ENCODE measurements around the gene GRWD1.
"Not testable (repeated sequence)": the region's sequence is repeated elsewhere in the genome, so short reads cannot be mapped to it uniquely, and the experiment has no call there.

GRWD1 gene

DNA sequence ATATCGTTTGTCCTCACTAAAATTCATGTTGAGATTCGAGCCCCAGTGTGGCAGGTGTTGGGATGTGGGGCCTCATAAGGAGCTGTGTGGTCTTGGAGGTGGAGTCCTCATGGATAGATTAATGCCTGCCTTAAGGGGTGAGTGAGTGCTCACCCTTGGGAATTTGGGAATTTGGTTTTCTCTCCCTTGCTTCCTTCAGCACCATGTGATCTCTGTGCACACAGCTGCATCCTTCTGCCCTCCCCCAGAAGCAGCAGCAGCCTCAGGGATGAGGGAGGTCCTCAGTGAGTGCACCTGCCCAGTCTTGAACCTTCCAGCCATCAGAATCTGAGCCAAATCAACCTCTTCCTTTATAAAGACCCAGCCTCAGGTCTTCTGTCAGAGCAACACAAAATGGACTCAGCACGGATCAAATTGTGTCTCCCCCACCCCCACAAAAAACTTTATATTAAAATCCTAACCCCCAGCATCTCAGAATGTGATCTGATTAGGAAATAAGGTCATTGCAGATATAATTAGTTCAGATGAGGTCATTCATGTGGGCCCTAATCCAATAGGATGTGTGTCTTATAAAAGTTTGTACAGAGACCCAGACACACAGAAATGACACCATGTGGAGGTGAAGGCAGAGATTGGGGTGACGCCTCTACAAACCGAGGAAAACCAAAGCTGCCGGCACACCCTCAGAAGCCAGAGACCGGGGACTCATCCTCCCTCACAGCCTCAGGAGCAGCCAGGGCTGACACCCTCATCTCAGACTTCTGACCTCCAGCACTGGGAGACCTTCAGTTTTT is 36.3 kb downstream of the GRWD1 start:
- TF ChIP-seq ARNT (IDR thresholded peaks at IDR 0.05) (no peak), FOXK2 (IDR thresholded peaks at IDR 0.05) (no peak), SP1 (IDR thresholded peaks at IDR 0.05) (no peak), BHLHE40 (IDR thresholded peaks at IDR 0.05; ENCODE audit: borderline replicate concordance) (no peak), ELF4 (IDR thresholded peaks at IDR 0.05) (no peak)
- no peak for DNase-seq (ENCODE audit: extremely low spot score)
- POLR2A ChIA-PET = no interaction called here
- CTCF ChIA-PET = interaction anchor here (0.7 kb wide), 1 partner anchor 72 kb away, joined by 3 read pairs; no protein-coding TSS in a partner anchor

DNA sequence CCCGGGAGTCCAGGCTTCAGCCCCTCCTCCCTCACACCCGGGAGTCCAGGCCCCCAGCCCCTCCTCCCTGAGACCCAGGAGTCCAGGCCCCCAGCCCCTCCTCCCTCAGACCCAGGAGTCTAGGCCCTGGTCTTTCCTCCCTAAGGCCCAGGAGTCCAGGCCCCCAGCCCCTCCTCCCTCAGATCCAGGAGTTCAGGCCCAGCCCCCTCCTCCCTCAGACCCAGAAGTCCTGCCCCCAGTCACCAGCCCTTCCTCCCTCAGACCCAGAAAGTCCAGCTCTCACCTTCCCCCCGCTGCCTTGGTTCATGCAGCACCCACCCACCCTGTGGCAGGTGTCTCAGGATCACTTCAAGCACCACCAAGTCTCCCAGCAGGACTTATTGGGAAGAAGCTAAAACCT is 37.5 kb downstream of the GRWD1 start:
- TF ChIP-seq FOXM1 (IDR thresholded peaks at IDR 0.05; ENCODE audit: borderline replicate concordance) (no peak), SP1 (IDR thresholded peaks at IDR 0.05) (no peak), NFRKB (IDR thresholded peaks at IDR 0.05) (no peak), ZNF384 (IDR thresholded peaks at IDR 0.05) (no peak), ARNT (IDR thresholded peaks at IDR 0.05) (no peak), CTBP1 (IDR thresholded peaks at IDR 0.05; ENCODE audit: borderline replicate concordance) (no peak), BHLHE40 (IDR thresholded peaks at IDR 0.05; ENCODE audit: borderline replicate concordance) (no peak), FOXK2 (IDR thresholded peaks at IDR 0.05) (no peak), FOXA1 (IDR thresholded peaks at IDR 0.05) (no peak), TARDBP (IDR thresholded peaks at IDR 0.05) (no peak), HDGF (IDR thresholded peaks at IDR 0.05; ENCODE audit: borderline replicate concordance) (no peak)
- TF ChIP-seq, protein P1, sequence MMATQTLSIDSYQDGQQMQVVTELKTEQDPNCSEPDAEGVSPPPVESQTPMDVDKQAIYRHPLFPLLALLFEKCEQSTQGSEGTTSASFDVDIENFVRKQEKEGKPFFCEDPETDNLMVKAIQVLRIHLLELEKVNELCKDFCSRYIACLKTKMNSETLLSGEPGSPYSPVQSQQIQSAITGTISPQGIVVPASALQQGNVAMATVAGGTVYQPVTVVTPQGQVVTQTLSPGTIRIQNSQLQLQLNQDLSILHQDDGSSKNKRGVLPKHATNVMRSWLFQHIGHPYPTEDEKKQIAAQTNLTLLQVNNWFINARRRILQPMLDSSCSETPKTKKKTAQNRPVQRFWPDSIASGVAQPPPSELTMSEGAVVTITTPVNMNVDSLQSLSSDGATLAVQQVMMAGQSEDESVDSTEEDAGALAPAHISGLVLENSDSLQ (IDR thresholded peaks at IDR 0.05) = no peak
- no peak for DNase-seq (ENCODE audit: extremely low spot score)
- POLR2A ChIA-PET = no interaction called here
- CTCF ChIA-PET = no interaction called here

- DNase-seq (ENCODE audit: extremely low spot score) = no peak
- TF ChIP-seq, protein P1 (IDR thresholded peaks at IDR 0.05) = no peak
- TF ChIP-seq LEF1 (IDR thresholded peaks at IDR 0.05; ENCODE audit: borderline replicate concordance) = no peak
- no peak for TF ChIP-seq ZNF384 (IDR thresholded peaks at IDR 0.05)
- ChIA-PET CTCF (no interaction called here), POLR2A (no interaction called here)
Measured at GRCh38 chr19:48484247-48484893, 38.6 kb downstream of the GRWD1 start.

- ChIA-PET POLR2A (no interaction called here), CTCF (no interaction called here)
- TF ChIP-seq, protein P1 (IDR thresholded peaks at IDR 0.05) = no peak
- TF ChIP-seq HDGF (IDR thresholded peaks at IDR 0.05; ENCODE audit: borderline replicate concordance) (no peak), NFRKB (IDR thresholded peaks at IDR 0.05) (no peak), SP1 (IDR thresholded peaks at IDR 0.05) (no peak), TARDBP (IDR thresholded peaks at IDR 0.05) (no peak), FOXA1 (IDR thresholded peaks at IDR 0.05) (no peak), ZNF384 (IDR thresholded peaks at IDR 0.05) (no peak), L3MBTL2 (conservative IDR thresholded peaks at IDR 0.05) (no peak), CTBP1 (IDR thresholded peaks at IDR 0.05; ENCODE audit: borderline replicate concordance) (no peak), FOXK2 (IDR thresholded peaks at IDR 0.05) (no peak)
- no peak for DNase-seq (ENCODE audit: extremely low spot score)
Measured at GRCh38 chr19:48484931-48485612, 39.3 kb downstream of the GRWD1 start.

DNA sequence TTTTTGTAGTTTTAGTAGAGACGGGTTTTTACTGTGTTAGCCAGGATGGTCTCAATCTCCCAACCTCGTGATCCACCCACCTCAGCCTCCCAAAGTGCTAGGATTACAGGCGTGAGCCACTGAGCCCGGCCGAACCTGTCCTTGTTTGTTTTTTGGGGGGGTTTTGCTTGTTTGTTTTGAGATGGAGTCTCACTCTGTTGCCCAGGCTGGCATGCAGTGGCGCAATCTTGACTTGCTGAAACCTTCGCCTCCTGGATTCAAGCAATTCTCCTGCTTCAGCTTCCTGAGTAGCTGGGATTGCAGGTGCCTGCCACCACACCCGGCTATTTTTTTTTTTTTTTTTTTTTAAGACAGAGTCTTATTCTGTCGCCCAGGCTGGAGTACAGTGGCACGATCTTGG is 40.9 kb downstream of the GRWD1 start:
- DNase-seq (ENCODE audit: extremely low spot score); CTCF ChIA-PET: not testable (repeated sequence)
- POLR2A ChIA-PET = interaction anchor here (1.0 kb wide), 1 partner anchor 14 kb away, joined by 3 read pairs; no protein-coding TSS in a partner anchor

GRCh38 chr19:48487544-48487943 is 41.8 kb downstream of the GRWD1 start:
- TF ChIP-seq SP1 (IDR thresholded peaks at IDR 0.05) (no peak), ARNT (IDR thresholded peaks at IDR 0.05) (no peak), SUZ12 (IDR thresholded peaks at IDR 0.05) (no peak), ZNF384 (IDR thresholded peaks at IDR 0.05) (no peak), NFRKB (IDR thresholded peaks at IDR 0.05) (no peak), HDGF (IDR thresholded peaks at IDR 0.05; ENCODE audit: borderline replicate concordance) (no peak), TARDBP (IDR thresholded peaks at IDR 0.05) (no peak), ELF4 (IDR thresholded peaks at IDR 0.05) (no peak), BHLHE40 (IDR thresholded peaks at IDR 0.05; ENCODE audit: borderline replicate concordance) (no peak), FOXM1 (IDR thresholded peaks at IDR 0.05; ENCODE audit: borderline replicate concordance) (no peak), FOXA1 (IDR thresholded peaks at IDR 0.05) (no peak), L3MBTL2 (conservative IDR thresholded peaks at IDR 0.05) (no peak), FOXK2 (IDR thresholded peaks at IDR 0.05) (no peak), CTBP1 (IDR thresholded peaks at IDR 0.05; ENCODE audit: borderline replicate concordance) (no peak)
- TF ChIP-seq, protein P1 (IDR thresholded peaks at IDR 0.05) = no peak
- POLR2A ChIA-PET = interaction anchor here (1.0 kb wide), 1 partner anchor 15 kb away, joined by 3 read pairs; no protein-coding TSS in a partner anchor
- DNase-seq (ENCODE audit: extremely low spot score) = no peak
- CTCF ChIA-PET = interaction anchor here (1.0 kb wide), 1 partner anchor 97 kb away, joined by 5 read pairs; no protein-coding TSS in a partner anchor

Measured in HEK293T (cell line).